PC-3 (cell line): Measurements from ENCODE around the gene SCYL1.

Source experiments
- CTCF ChIP-seq: fragments of 300-600 bp; sonication (generic); conservative IDR thresholded peaks from 2 replicates; pipeline ENCODE4 v1.5.1; 2017; ENCODE audit warnings: antibody characterized with exemption, low read depth, mild to moderate bottlenecking, low read length
- EZH2 ChIP-seq: fragments of 300-600 bp; sonication (generic); IDR thresholded peaks from one replicate; pipeline ENCODE4 v1.6.1; 2017; ENCODE audit warnings: antibody characterized with exemption, mild to moderate bottlenecking, low read length; ENCODE audit not compliant: unreplicated experiment

GRCh38 chr11:65501186-65501471 is 23.8 kb upstream of the SCYL1 start:
- TF ChIP-seq CTCF: no peak
- no peak for TF ChIP-seq EZH2
